PC-9 (cell line): ENCODE results near the gene VILL. TPM values are rescaled to one million over a fixed set of nuclear protein-coding genes. Genes with fewer than 3 reads are reported as not detected.
A peak's percentile ranks its signal among the peaks of the same experiment; 100 is the strongest.

ENCODE experiments used
- BruUV-seq: library from RNA; stranded (reverse); fragments of 400-500 nt; replicated peaks from 2 replicates; lab custom pipeline; 2021; lab: Mats Ljungman, UMichigan
- CTCF ChIA-PET: fragments of 300-600 bp; sonication (Branson Sonifier 250); formaldehyde crosslinking; loops from one replicate; lab custom pipeline; 2022; ENCODE audit warnings: antibody characterized with exemption; lab: Charles Lee
- POLR2A ChIA-PET: fragments of 300-600 bp; sonication (Branson Sonifier 250); formaldehyde crosslinking; loops from one replicate; lab custom pipeline; 2022; ENCODE audit warnings: antibody characterized with exemption; ENCODE audit not compliant: unreplicated experiment; lab: Charles Lee
- DNase-seq, 2 experiments: peaks; one replicate each; pipeline versions ENCODE4 v3.0.0 to v3.0.0-alpha.2; 2015 to 2022; ENCODE audit warnings: mixed read lengths in 1 of 2
- H2AFZ ChIP-seq: fragments of 200-600 bp; sonication (generic); 2 replicates; pipeline ENCODE4 v1.8.1; 2017; ENCODE audit warnings: antibody characterized with exemption
- H3F3A ChIP-seq: fragments of 200-600 bp; sonication (generic); 2 replicates; pipeline ENCODE4 v1.8.1; 2017; ENCODE audit warnings: antibody characterized with exemption, mild to moderate bottlenecking, low read depth; ENCODE audit not compliant: insufficient read depth
- H3K27ac ChIP-seq: fragments of 200-600 bp; sonication (generic); 2 replicates; pipeline ENCODE4 v1.6.1; 2016; ENCODE audit warnings: mixed run types
- H3K27me3 ChIP-seq: fragments of 200-600 bp; sonication (generic); 2 replicates; pipeline ENCODE4 v1.6.1; 2016; ENCODE audit warnings: low read depth, mixed run types; ENCODE audit not compliant: insufficient read depth
- H3K36me3 ChIP-seq: fragments of 200-600 bp; sonication (generic); 2 replicates; pipeline ENCODE4 v1.6.1; 2016; ENCODE audit warnings: low read depth, mixed run types
- H3K4me1 ChIP-seq: fragments of 200-600 bp; sonication (generic); replicated peaks from 2 replicates; pipeline ENCODE4 v1.6.1; 2016; ENCODE audit warnings: mixed run types; ENCODE audit not compliant: insufficient read depth
- H3K4me2 ChIP-seq: fragments of 200-600 bp; sonication (generic); 2 replicates; pipeline ENCODE4 v1.6.1; 2017; ENCODE audit warnings: mixed run types
- H3K4me3 ChIP-seq: fragments of 200-600 bp; sonication (generic); 2 replicates; pipeline ENCODE4 v1.6.1; 2016; ENCODE audit warnings: mixed run types
- H3K79me2 ChIP-seq: fragments of 200-600 bp; sonication (generic); 2 replicates; pipeline ENCODE4 v1.6.1; 2017; ENCODE audit warnings: low read depth, mixed run types
- H3K9me2 ChIP-seq: fragments of 200-600 bp; sonication (generic); 2 replicates; pipeline ENCODE4 v1.8.1; 2017; ENCODE audit warnings: mild to moderate bottlenecking; ENCODE audit not compliant: insufficient read depth
- H3K9me3 ChIP-seq: fragments of 200-600 bp; sonication (generic); 2 replicates; pipeline ENCODE4 v1.8.1; 2016; ENCODE audit warnings: low read depth; ENCODE audit not compliant: insufficient read depth
- H4K20me1 ChIP-seq: fragments of 200-600 bp; sonication (generic); 2 replicates; pipeline ENCODE4 v1.8.1; 2017; ENCODE audit not compliant: insufficient read depth
- EZH2 ChIP-seq: fragments of 200-600 bp; sonication (generic); IDR thresholded peaks from 2 replicates; pipeline ENCODE4 v1.8.0; 2017; ENCODE audit warnings: antibody characterized with exemption, low read depth
- intact Hi-C: fragments of 100-400 bp; cut with micrococcal nuclease; formaldehyde crosslinking; loops from one replicate; pipeline ENCODE4 v1.10.0; 2022; ENCODE audit not compliant: unreplicated experiment
- total RNA-seq: library from RNA; stranded (reverse); gene quantifications from 2 replicates; pipeline ENCODE4 v1.2.3, GENCODE V29; 2021
- TF ChIP-seq, protein P1 (sequence below): fragments of 200-600 bp; sonication (generic); conservative IDR thresholded peaks from 2 replicates; pipeline ENCODE4 v1.6.1; 2017; ENCODE audit warnings: mixed run types, antibody characterized with exemption, mild to moderate bottlenecking, moderate library complexity

Gene VILL
- total RNA-seq, 1 experiment from 2014 or later, result 14.7 TPM

DNA sequence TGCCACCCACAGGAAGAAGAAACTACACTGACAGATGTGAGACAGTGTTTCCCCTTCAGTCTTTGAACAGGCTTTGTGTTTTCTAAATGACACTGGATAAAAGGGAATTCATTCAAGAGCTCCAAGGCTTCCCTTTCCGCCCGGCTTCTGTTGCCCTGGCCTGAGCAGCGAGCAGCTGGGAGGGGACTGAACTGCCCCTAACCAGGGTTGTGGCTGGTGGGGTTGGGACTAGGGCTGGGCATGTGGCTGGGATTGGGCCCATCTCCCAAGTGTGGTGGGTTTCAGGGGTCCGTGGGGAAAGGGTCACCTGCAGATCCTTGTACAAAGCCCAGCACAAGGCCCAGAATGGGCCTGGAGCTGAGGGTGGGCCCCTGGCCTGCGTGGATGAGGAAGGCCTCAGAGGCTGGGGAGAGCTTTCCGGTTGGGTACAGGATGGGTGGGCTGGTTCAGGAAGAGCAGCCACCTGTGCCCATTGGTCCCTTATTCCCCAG lies 10.4 kb downstream of the VILL start:
- Histone ChIP-seq H3K9me2 (no peaks in the 10 kb centered on the region), H3K36me3 (no peaks in the 10 kb centered on the region), H3K4me3 (no peak overlapping the region), H2AFZ (no peak overlapping the region), H3K27me3 (no peaks in the 10 kb centered on the region), H3K79me2 (no peaks in the 10 kb centered on the region), H3K27ac (no peak overlapping the region), H3K9me3 (no peaks in the 10 kb centered on the region), H3K4me1 (peaks cover 7% of the 10 kb centered on the region; the same call in 1 of the 2 replicates), H3F3A (peaks cover 6% of the 10 kb centered on the region; the same call in 1 of the 2 replicates), H4K20me1 (no peaks in the 10 kb centered on the region), H3K4me2 (no peak overlapping the region)
- TF ChIP-seq EZH2, result no peak
- TF ChIP-seq, protein P1, sequence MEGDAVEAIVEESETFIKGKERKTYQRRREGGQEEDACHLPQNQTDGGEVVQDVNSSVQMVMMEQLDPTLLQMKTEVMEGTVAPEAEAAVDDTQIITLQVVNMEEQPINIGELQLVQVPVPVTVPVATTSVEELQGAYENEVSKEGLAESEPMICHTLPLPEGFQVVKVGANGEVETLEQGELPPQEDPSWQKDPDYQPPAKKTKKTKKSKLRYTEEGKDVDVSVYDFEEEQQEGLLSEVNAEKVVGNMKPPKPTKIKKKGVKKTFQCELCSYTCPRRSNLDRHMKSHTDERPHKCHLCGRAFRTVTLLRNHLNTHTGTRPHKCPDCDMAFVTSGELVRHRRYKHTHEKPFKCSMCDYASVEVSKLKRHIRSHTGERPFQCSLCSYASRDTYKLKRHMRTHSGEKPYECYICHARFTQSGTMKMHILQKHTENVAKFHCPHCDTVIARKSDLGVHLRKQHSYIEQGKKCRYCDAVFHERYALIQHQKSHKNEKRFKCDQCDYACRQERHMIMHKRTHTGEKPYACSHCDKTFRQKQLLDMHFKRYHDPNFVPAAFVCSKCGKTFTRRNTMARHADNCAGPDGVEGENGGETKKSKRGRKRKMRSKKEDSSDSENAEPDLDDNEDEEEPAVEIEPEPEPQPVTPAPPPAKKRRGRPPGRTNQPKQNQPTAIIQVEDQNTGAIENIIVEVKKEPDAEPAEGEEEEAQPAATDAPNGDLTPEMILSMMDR, result no peak
- intact Hi-C loops, result loop anchor here (1.0 to 10.0 kb wide), 4 partner anchors 136 to 656 kb away; partner anchors contain the start of genes ACAA1, MYD88 and XYLB
- DNase-seq, result no peak
- BruUV-seq, result no TSS peak
- ChIA-PET POLR2A (no interaction called here), CTCF (interaction anchor here (0.6 to 1.6 kb wide), 3 partner anchors 26 to 972 kb away, joined by 4 to 7 read pairs (median 6); no protein-coding TSS in a partner anchor)

DNA sequence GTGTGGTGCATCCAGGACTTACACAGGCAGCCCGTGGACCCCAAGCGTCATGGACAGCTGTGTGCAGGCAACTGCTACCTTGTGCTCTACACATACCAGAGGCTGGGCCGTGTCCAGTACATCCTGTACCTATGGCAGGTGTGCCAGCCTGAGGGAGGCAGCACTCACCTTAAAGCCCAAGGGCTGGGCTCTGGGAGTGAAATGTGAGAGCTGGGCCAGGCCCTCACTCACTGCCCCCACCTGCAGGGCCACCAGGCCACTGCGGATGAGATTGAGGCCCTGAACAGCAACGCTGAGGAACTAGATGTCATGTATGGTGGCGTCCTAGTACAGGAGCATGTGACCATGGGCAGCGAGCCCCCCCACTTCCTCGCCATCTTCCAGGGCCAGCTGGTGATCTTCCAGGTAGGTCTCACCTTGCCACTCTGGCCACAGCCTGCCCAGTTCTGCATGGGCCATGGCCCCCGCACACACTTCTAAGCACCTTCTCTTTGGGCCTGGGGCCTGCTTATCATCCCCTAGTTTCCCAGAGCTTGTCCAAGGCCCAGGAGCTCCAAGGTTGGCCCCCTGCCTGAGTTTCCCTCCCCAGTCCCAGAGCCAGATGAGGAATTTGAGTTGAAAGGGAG lies 11.0 kb downstream of the VILL start:
- Histone ChIP-seq H3K9me3 (no peaks in the 10 kb centered on the region), H3K9me2 (no peaks in the 10 kb centered on the region), H3K4me2 (no peak overlapping the region), H3K79me2 (no peaks in the 10 kb centered on the region), H2AFZ (no peak overlapping the region), H4K20me1 (no peaks in the 10 kb centered on the region), H3K27me3 (no peaks in the 10 kb centered on the region), H3K36me3 (no peaks in the 10 kb centered on the region), H3K4me3 (no peak overlapping the region), H3K4me1 (peaks cover 2% of the 10 kb centered on the region; the same call in 1 of the 2 replicates), H3K27ac (no peak overlapping the region), H3F3A (peaks cover under 1% of the 10 kb centered on the region; the same call in 1 of the 2 replicates)
- peak in 1 of 2 experiments; percentile 53 for DNase-seq
- intact Hi-C loops, result loop anchor here (1.0 to 10.0 kb wide), 4 partner anchors 136 to 656 kb away; partner anchors contain the start of genes ACAA1, MYD88 and XYLB
- no peak for TF ChIP-seq EZH2
- TF ChIP-seq, protein P1, result peak; percentile 63
- POLR2A ChIA-PET, result no interaction called here
- CTCF ChIA-PET, result interaction anchor here (1.5 to 1.6 kb wide), 2 partner anchors 27 to 116 kb away, joined by 6 to 7 read pairs; no protein-coding TSS in a partner anchor
- no TSS peak for BruUV-seq

DNA sequence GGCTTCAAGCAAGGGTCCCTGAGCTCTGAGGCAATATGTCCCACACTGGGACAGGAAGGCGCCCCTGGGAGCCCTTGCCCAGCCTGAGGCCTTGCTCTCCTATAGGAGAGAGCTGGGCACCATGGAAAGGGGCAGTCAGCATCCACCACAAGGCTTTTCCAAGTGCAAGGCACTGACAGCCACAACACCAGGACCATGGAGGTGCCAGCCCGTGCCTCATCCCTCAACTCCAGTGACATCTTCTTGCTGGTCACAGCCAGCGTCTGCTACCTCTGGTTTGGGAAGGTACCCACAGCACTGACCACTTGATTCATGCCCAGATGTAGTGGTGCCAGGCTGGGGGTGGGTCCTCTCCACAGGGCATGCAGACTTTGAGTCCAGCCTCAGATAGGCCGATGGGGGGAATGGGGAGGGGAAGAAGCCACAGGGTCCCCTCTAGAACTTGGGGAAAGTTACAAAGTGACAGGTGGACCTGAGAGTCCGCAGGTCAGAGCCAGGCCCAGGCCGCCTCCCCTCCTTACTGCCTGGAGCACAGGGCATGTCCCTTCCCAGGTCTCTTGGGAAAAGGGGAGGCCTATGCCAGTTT lies 11.8 kb downstream of the VILL start:
- no TSS peak for BruUV-seq
- no peaks in the 10 kb centered on the region; the same call in 1 of the 2 replicates for H3F3A ChIP-seq
- H3K4me2 ChIP-seq, result no peak overlapping the region
- no peaks in the 10 kb centered on the region for H3K9me2 ChIP-seq
- CTCF ChIA-PET, result interaction anchor here (0.5 to 1.5 kb wide), 2 partner anchors 28 to 56 kb away, joined by 3 to 6 read pairs; no protein-coding TSS in a partner anchor
- no peak overlapping the region for H3K4me3 ChIP-seq
- no peaks in the 10 kb centered on the region for H4K20me1 ChIP-seq
- H3K9me3 ChIP-seq, result no peaks in the 10 kb centered on the region
- H3K27ac ChIP-seq, result no peak overlapping the region
- TF ChIP-seq EZH2, result no peak
- TF ChIP-seq, protein P1, result no peak
- H3K79me2 ChIP-seq, result no peaks in the 10 kb centered on the region
- H3K36me3 ChIP-seq, result no peaks in the 10 kb centered on the region
- no peak overlapping the region for H2AFZ ChIP-seq
- no peaks in the 10 kb centered on the region for H3K27me3 ChIP-seq
- POLR2A ChIA-PET, result no interaction called here
- no peaks in the 10 kb centered on the region for H3K4me1 ChIP-seq
- DNase-seq, result no peak
- intact Hi-C loops, result loop anchor here (5.0 to 10.0 kb wide), 3 partner anchors 135 to 655 kb away; partner anchors contain the start of genes ACAA1, MYD88 and XYLB
